ENCODE measurements around the gene KAZN. TPM values are rescaled to one million over a fixed set of nuclear protein-coding genes. Genes with fewer than 3 reads are reported as not detected.

Gene KAZN
- total and polyA plus RNA-seq, 8 donors, result 11.1 to 37.5 (median 30.2) TPM

- no peak overlapping the region for H3K27ac ChIP-seq
- no peaks in the 10 kb centered on the region for H3K4me1 ChIP-seq
- intact Hi-C loops (cut with DNase I), result no loop called here
- TF ChIP-seq CTCF (IDR thresholded peaks at IDR 0.05), result no peak
- peak; percentile 47 for ATAC-seq
- no peak overlapping the region for H3K4me3 ChIP-seq
- peaks cover 0 to 18% of the 10 kb centered on the region in 2 donors for H3K27me3 ChIP-seq
- no peaks in the 10 kb centered on the region for H3K36me3 ChIP-seq
- H3K9me3 ChIP-seq, result no peaks in the 10 kb centered on the region
- no peak for DNase-seq
Measured at GRCh38 chr1:14873677-14874076, 275.2 kb downstream of the KAZN start.

DNA sequence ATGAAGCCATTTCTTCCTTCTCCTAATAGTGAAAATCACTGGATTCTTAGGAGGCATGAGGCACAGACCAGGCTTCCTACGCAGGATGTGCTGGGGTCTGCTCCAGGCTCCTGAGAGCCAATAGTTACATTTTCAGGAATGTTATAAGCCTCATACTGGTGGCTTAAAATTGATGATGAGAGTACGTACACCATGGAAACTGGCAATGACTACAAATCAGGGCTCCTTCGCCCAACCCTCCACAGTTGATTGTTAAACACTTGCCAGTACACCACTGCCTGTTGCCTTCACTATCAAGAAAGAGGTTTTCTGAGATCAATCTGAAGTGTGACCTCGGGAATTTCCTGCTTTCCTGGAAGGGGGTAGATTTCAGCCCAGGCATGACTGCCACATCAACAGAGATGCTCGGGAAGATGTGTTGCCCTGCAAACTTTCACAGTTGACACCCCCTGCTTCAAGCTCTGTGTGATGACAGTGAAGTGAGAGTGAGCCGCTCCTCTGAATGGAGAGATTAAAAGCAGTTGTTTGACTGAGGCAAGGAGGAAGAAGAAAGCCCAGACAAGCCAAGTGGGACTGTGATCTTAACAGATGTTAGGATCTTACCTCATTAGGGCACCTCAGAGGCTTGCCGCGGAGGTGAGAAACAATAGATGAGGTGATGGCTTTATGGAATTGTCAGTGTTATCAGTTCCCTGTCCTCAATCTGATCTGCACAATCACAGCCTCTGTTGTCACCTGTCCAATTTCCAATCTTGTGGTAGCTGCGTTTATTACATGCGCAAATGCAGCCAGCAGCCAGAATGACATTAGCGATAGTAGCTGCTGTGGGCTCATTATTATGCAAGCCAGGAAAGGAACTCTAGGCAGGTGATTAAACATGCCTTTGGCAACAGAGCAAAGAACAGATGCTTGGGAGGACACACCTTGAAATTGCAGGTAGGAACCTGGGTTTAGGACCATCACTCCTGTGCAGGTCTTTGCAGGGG lies 277.3 kb downstream of the KAZN start:
- H3K27me3 ChIP-seq, result peaks cover 0 to 18% of the 10 kb centered on the region in 2 donors
- peak in 1 of 4 donors; percentile 5 for DNase-seq
- no peaks in the 10 kb centered on the region for H3K36me3 ChIP-seq
- no peaks in the 10 kb centered on the region for H3K4me1 ChIP-seq
- intact Hi-C loops (cut with DNase I), result no loop called here
- no peak overlapping the region for H3K27ac ChIP-seq
- H3K4me3 ChIP-seq, result no peak overlapping the region
- no peaks in the 10 kb centered on the region for H3K9me3 ChIP-seq
- ATAC-seq, result no peak
- no peak for TF ChIP-seq CTCF (IDR thresholded peaks at IDR 0.05)

DNA sequence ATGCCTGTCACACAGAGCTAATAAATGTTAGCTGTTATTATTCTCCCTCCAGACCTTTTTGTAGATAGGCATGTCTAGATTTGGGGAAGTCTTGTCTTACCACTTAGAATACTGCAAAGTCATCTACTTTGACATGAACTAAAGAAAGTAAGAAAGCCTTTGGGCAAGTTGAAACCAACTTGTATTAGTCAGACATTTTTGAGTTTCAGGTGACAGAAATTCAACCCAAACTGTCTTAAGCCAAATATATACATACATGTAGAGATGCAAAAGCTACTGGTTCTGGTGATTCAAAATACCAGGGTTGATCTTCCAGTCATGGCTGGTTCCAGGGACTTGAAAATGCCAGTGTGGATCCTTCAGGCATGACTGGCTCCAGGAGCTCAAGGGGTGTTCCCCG lies 278.3 kb downstream of the KAZN start:
- no peak for DNase-seq
- Histone ChIP-seq H3K27me3 (peaks cover 0 to 18% of the 10 kb centered on the region in 2 donors), H3K27ac (no peak overlapping the region), H3K36me3 (no peaks in the 10 kb centered on the region), H3K4me3 (no peak overlapping the region), H3K4me1 (no peaks in the 10 kb centered on the region), H3K9me3 (no peaks in the 10 kb centered on the region)
- no peak for TF ChIP-seq CTCF (IDR thresholded peaks at IDR 0.05)
- no peak for ATAC-seq
- intact Hi-C loops (cut with DNase I), result no loop called here

DNA sequence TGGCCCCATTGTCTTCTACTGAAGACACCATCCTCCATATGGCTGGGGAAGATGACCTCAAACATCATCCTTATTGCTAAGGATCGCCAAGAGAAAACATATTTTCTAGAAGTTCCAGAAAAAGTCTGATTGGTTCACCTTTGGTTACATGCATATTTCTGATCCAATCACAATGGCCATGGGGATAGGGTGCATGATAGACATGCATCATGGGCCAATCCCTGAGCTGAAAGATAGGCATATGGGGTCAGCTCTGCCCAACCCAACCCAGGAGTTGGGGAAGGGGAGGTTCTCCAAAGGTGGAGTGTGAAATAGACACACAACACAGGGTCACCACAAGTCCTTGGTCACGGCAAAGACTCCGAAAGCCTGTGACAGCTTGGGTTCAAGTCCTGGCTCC lies 278.7 kb downstream of the KAZN start:
- Histone ChIP-seq H3K27me3 (peaks cover 0 to 18% of the 10 kb centered on the region in 2 donors), H3K4me1 (no peaks in the 10 kb centered on the region), H3K9me3 (no peaks in the 10 kb centered on the region), H3K4me3 (no peak overlapping the region), H3K27ac (no peak overlapping the region), H3K36me3 (no peaks in the 10 kb centered on the region)
- no peak for TF ChIP-seq CTCF (IDR thresholded peaks at IDR 0.05)
- ATAC-seq (no peak), DNase-seq (no peak)
- intact Hi-C loops (cut with DNase I), result no loop called here

DNA sequence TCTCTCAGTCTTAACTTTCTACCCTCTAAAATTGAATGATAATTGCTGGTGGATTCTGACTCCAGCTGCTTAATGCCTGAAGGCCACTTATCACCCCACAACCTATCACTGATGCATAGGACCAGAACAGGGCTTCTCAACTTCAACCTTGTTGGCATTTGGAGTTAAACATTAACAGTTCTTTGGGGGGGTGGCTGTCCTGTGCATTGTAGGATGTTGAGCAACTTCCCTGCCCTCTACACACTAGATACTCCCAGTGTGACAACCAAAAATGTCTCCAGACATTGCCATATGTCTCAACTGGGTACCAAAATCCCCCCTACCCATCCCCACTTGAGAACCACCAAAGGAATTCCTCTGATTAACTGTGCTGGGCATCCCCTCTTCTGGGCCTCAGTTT lies 279.6 kb downstream of the KAZN start:
- TF ChIP-seq CTCF (IDR thresholded peaks at IDR 0.05), result no peak
- Histone ChIP-seq H3K36me3 (no peaks in the 10 kb centered on the region), H3K27me3 (peaks cover 0 to 18% of the 10 kb centered on the region in 2 donors), H3K27ac (no peak overlapping the region), H3K9me3 (no peaks in the 10 kb centered on the region), H3K4me3 (no peak overlapping the region), H3K4me1 (no peaks in the 10 kb centered on the region)
- ATAC-seq (no peak), DNase-seq (no peak)
- intact Hi-C loops (cut with DNase I), result no loop called here

Measured in left lung (tissue), 10 donors.